SK-N-MC (cell line): ENCODE measurements around the gene ZDHHC1.
"Not testable (repeated sequence)": the region's sequence is repeated elsewhere in the genome, so short reads cannot be mapped to it uniquely, and the experiment has no call there.

Source experiments
- DNase-seq: peaks from one replicate; pipeline ENCODE4 v3.0.0-alpha.2; 2011; ENCODE audit warnings: low read depth, low spot score
- H3K27ac ChIP-seq: fragments of 200-600 bp; sonication (generic); 2 replicates; pipeline ENCODE4 v1.5.1; 2016; ENCODE audit warnings: mixed run types
- H3K36me3 ChIP-seq: fragments of 200-600 bp; sonication (generic); 2 replicates; pipeline ENCODE4 v1.6.1; 2017; ENCODE audit warnings: antibody characterized with exemption, low read length, mixed read lengths; ENCODE audit not compliant: insufficient read depth
- H3K4me3 ChIP-seq: fragments of 200-600 bp; sonication (generic); 2 replicates; pipeline ENCODE4 v1.5.1; 2016
- H3K9ac ChIP-seq: fragments of 200-600 bp; sonication (generic); 2 replicates; pipeline ENCODE4 v1.8.0; 2017; ENCODE audit warnings: mixed run types, mixed read lengths; ENCODE audit not compliant: insufficient read length
- H3K9me3 ChIP-seq: fragments of 200-600 bp; sonication (generic); 2 replicates; pipeline ENCODE4 v1.6.1; 2017; ENCODE audit warnings: low read depth, mild to moderate bottlenecking, antibody characterized with exemption, low read length, moderate library complexity, mixed read lengths
- EZH2 ChIP-seq: fragments of 200-600 bp; sonication (generic); IDR thresholded peaks from one replicate; pipeline ENCODE4 v1.6.1; 2017; ENCODE audit warnings: antibody characterized with exemption
- FOXP2 ChIP-seq: optimal IDR thresholded peaks from 2 replicates; pipeline ENCODE3; 2011; ENCODE audit warnings: mild to moderate bottlenecking, moderate library complexity; ENCODE audit not compliant: insufficient read depth; ENCODE audit errors: extremely low read length, control extremely low read depth
- POLR2AphosphoS5 ChIP-seq: IDR thresholded peaks from 2 replicates; pipeline ENCODE4 v1.6.1; 2012; ENCODE audit warnings: mild to moderate bottlenecking, low read depth, low read length, borderline replicate concordance

ZDHHC1 gene

GRCh38 chr16:67378642-67379041 lies 37.6 kb downstream of the ZDHHC1 start:
- H3K9ac ChIP-seq: no peak overlapping the region
- TF ChIP-seq FOXP2: no peak
- TF ChIP-seq POLR2AphosphoS5: no peak
- TF ChIP-seq EZH2: no peak
- no peaks in the 10 kb centered on the region for H3K9me3 ChIP-seq
- H3K4me3 ChIP-seq: no peak overlapping the region
- no peaks in the 10 kb centered on the region for H3K36me3 ChIP-seq
- no peak for DNase-seq
- H3K27ac ChIP-seq: no peak overlapping the region

- not testable (repeated sequence) for H3K9ac ChIP-seq, H3K36me3 ChIP-seq, H3K4me3 ChIP-seq, H3K27ac ChIP-seq, H3K9me3 ChIP-seq, DNase-seq
Measured at GRCh38 chr16:67376012-67376411, 40.3 kb downstream of the ZDHHC1 start.

- no peak for DNase-seq
- no peaks in the 10 kb centered on the region for H3K9me3 ChIP-seq
- H3K27ac ChIP-seq: no peak overlapping the region
- no peak overlapping the region for H3K4me3 ChIP-seq
- no peaks in the 10 kb centered on the region for H3K36me3 ChIP-seq
- H3K9ac ChIP-seq: no peak overlapping the region
- TF ChIP-seq POLR2AphosphoS5 (no peak), FOXP2 (no peak), EZH2 (no peak)
Measured at GRCh38 chr16:67372664-67373063, 43.6 kb downstream of the ZDHHC1 start.

GRCh38 chr16:67370661-67371060 lies 45.6 kb downstream of the ZDHHC1 start:
- no peak overlapping the region for H3K9ac ChIP-seq
- TF ChIP-seq EZH2 (no peak), POLR2AphosphoS5 (no peak), FOXP2 (no peak)
- H3K27ac ChIP-seq: no peak overlapping the region
- no peak overlapping the region for H3K4me3 ChIP-seq
- no peaks in the 10 kb centered on the region for H3K36me3 ChIP-seq
- no peaks in the 10 kb centered on the region for H3K9me3 ChIP-seq
- no peak for DNase-seq

- DNase-seq: no peak
- H3K9ac ChIP-seq: no peak overlapping the region
- no peak overlapping the region for H3K4me3 ChIP-seq
- no peaks in the 10 kb centered on the region for H3K36me3 ChIP-seq
- no peaks in the 10 kb centered on the region for H3K9me3 ChIP-seq
- no peak overlapping the region for H3K27ac ChIP-seq
- TF ChIP-seq EZH2: no peak
- TF ChIP-seq FOXP2: no peak
- TF ChIP-seq POLR2AphosphoS5: no peak
Measured at GRCh38 chr16:67364600-67365235, 51.6 kb downstream of the ZDHHC1 start.

GRCh38 chr16:67361038-67361437 lies 55.2 kb downstream of the ZDHHC1 start:
- H3K36me3 ChIP-seq: no peaks in the 10 kb centered on the region
- H3K4me3 ChIP-seq: no peak overlapping the region
- H3K27ac ChIP-seq: no peak overlapping the region
- TF ChIP-seq FOXP2 (no peak), EZH2 (no peak), POLR2AphosphoS5 (no peak)
- no peaks in the 10 kb centered on the region for H3K9me3 ChIP-seq
- DNase-seq: no peak
- H3K9ac ChIP-seq: no peak overlapping the region

- DNase-seq, H3K9me3 ChIP-seq, H3K36me3 ChIP-seq, H3K27ac ChIP-seq, H3K9ac ChIP-seq, H3K4me3 ChIP-seq: not testable (repeated sequence)
Measured at GRCh38 chr16:67359540-67360269, 56.6 kb downstream of the ZDHHC1 start.

GRCh38 chr16:67357561-67357960 lies 58.7 kb downstream of the ZDHHC1 start:
- Histone ChIP-seq H3K4me3 (no peak overlapping the region), H3K36me3 (no peaks in the 10 kb centered on the region), H3K9me3 (no peaks in the 10 kb centered on the region), H3K9ac (no peak overlapping the region), H3K27ac (no peak overlapping the region)
- TF ChIP-seq POLR2AphosphoS5: no peak
- TF ChIP-seq FOXP2: no peak
- no peak for TF ChIP-seq EZH2
- DNase-seq: no peak

GRCh38 chr16:67356396-67356795 lies 59.9 kb downstream of the ZDHHC1 start:
- no peak overlapping the region for H3K27ac ChIP-seq
- H3K9me3 ChIP-seq: no peaks in the 10 kb centered on the region
- no peak for TF ChIP-seq EZH2
- no peak for TF ChIP-seq POLR2AphosphoS5
- no peak for TF ChIP-seq FOXP2
- no peak overlapping the region for H3K4me3 ChIP-seq
- H3K9ac ChIP-seq: no peak overlapping the region
- H3K36me3 ChIP-seq: no peaks in the 10 kb centered on the region
- no peak for DNase-seq

- not testable (repeated sequence) for H3K4me3 ChIP-seq, H3K9me3 ChIP-seq, DNase-seq, H3K9ac ChIP-seq, H3K36me3 ChIP-seq, H3K27ac ChIP-seq
Measured at GRCh38 chr16:67352463-67352862, 63.8 kb downstream of the ZDHHC1 start.
